Common myeloid progenitor, CD34-positive (primary cell): ENCODE results near the gene IMPDH2.
"Not testable (repeated sequence)": the region's sequence is repeated elsewhere in the genome, so short reads cannot be mapped to it uniquely, and the experiment has no call there.

Experiments
- CTCF ChIA-PET: fragments of 350-600 bp; sonication (Branson Sonifier 250); formaldehyde crosslinking; loops from one replicate; lab custom pipeline; 2021; ENCODE audit warnings: antibody characterized with exemption; lab: Charles Lee
- POLR2A ChIA-PET: fragments of 350-600 bp; sonication (Branson Sonifier 250); formaldehyde crosslinking; loops from one replicate; lab custom pipeline; 2021; ENCODE audit warnings: antibody characterized with exemption; lab: Charles Lee
- DNase-seq, 3 donors: peaks; one replicate each; pipeline versions ENCODE4 v3.0.0 to v3.0.0-alpha.2; 2013
- H3K27ac ChIP-seq, 2 experiments: 1 replicate in 1 of 2; 2 replicates in 1 of 2; pipeline ENCODE4 v1.7.0; 2013; ENCODE audit warnings: inconsistent platforms in 2 of 2, low read length in 2 of 2, mild to moderate bottlenecking in 2 of 2, low read depth in 1 of 2, moderate library complexity in 1 of 2; ENCODE audit not compliant: severe bottlenecking in 2 of 2, insufficient read depth in 1 of 2, poor library complexity in 1 of 2
- H3K27me3 ChIP-seq, 5 experiments: replicated peaks in 2 of 5; 1 replicate in 3 of 5; 2 replicates in 2 of 5; pipeline versions ENCODE4 v1.6.1 to v1.7.0; 2013; ENCODE audit warnings: low read length in 4 of 5, mild to moderate bottlenecking in 2 of 5, moderate library complexity in 2 of 5, inconsistent platforms in 1 of 5; ENCODE audit not compliant: insufficient read depth in 5 of 5, control insufficient read depth in 4 of 5
- H3K36me3 ChIP-seq, 4 experiments: 1 replicate in 2 of 4; 2 replicates in 2 of 4; pipeline versions ENCODE4 v1.6.1 to v1.7.0; 2013; ENCODE audit warnings: low read length in 3 of 4, control low read depth in 1 of 4, mild to moderate bottlenecking in 1 of 4; ENCODE audit not compliant: control insufficient read depth in 4 of 4, insufficient read depth in 4 of 4
- H3K4me1 ChIP-seq, 4 experiments: 1 replicate in 3 of 4; 2 replicates in 1 of 4; pipeline versions ENCODE4 v1.6.1 to v1.7.1; 2013; ENCODE audit warnings: low read length in 3 of 4, mild to moderate bottlenecking in 3 of 4, control low read depth in 1 of 4, inconsistent platforms in 1 of 4, moderate library complexity in 1 of 4; ENCODE audit not compliant: control insufficient read depth in 4 of 4, insufficient read depth in 4 of 4; ENCODE audit errors: control extremely low read depth in 1 of 4
- H3K4me3 ChIP-seq, 7 experiments: 1 replicate in 4 of 7; 2 replicates in 3 of 7; pipeline versions ENCODE4 v1.5.1 to v1.7.0; 2013; ENCODE audit warnings: mild to moderate bottlenecking in 7 of 7, low read length in 6 of 7, moderate library complexity in 6 of 7, inconsistent platforms in 2 of 7, low read depth in 2 of 7, control low read depth in 1 of 7; ENCODE audit not compliant: insufficient read depth in 4 of 7, control insufficient read depth in 1 of 7; ENCODE audit errors: extremely low read depth in 1 of 7
- H3K9me3 ChIP-seq, 5 experiments: 1 replicate in 4 of 5; 2 replicates in 1 of 5; pipeline versions ENCODE4 v1.6.1 to v1.7.1; 2013; ENCODE audit warnings: low read length in 4 of 5, mild to moderate bottlenecking in 2 of 5, inconsistent platforms in 1 of 5, low read depth in 1 of 5, moderate library complexity in 1 of 5; ENCODE audit not compliant: control insufficient read depth in 4 of 5, insufficient read depth in 2 of 5; ENCODE audit errors: control extremely low read depth in 1 of 5
- WGBS: methylation state at CpG from one replicate; pipeline ENCODE4 v1.1.5; 2013; ENCODE audit not compliant: insufficient coverage; 5-methylcytosine and 5-hydroxymethylcytosine counted together

Gene IMPDH2

GRCh38 chr3:49015072-49015471, 14.1 kb downstream of the IMPDH2 start:
- peaks cover 3 to 57% (median 50%) of the 10 kb centered on the region in 4 experiments for H3K36me3 ChIP-seq
- no peak overlapping the region for H3K4me3 ChIP-seq
- WGBS: 99% methylated on average over 7 of the region's 8 CpGs
- no peak for DNase-seq
- POLR2A ChIA-PET: no interaction called here
- no peaks in the 10 kb centered on the region for H3K27me3 ChIP-seq
- H3K4me1 ChIP-seq: peaks cover 4 to 29% (median 25%) of the 10 kb centered on the region in 4 experiments
- CTCF ChIA-PET: interaction anchor here (1.4 to 19.2 kb wide), 4 partner anchors 8 to 45 kb away, joined by 5 to 386 read pairs (median 54); partner anchors contain the start of genes P4HTM and WDR6
- H3K27ac ChIP-seq: no peak overlapping the region
- no peaks in the 10 kb centered on the region for H3K9me3 ChIP-seq

GRCh38 chr3:49013738-49014660, 15.2 kb downstream of the IMPDH2 start:
- Histone ChIP-seq H3K4me3 (no peak overlapping the region), H3K27me3 (no peaks in the 10 kb centered on the region), H3K4me1 (peaks cover 0 to 18% (median 15%) of the 10 kb centered on the region in 4 experiments), H3K36me3 (peaks cover 3 to 63% (median 52%) of the 10 kb centered on the region in 4 experiments), H3K27ac (no peak overlapping the region), H3K9me3 (no peaks in the 10 kb centered on the region)
- 94% methylated on average over 21 of the region's 24 CpGs for WGBS
- ChIA-PET CTCF (interaction anchor here (0.5 to 19.2 kb wide), 9 partner anchors 7 to 475 kb away, joined by 3 to 386 read pairs (median 5); partner anchors contain the start of genes IMPDH2, NDUFAF3, P4HTM and WDR6), POLR2A (interaction anchor here (1.2 to 2.0 kb wide), 5 partner anchors 10 to 28 kb away, joined by 3 to 4 read pairs (median 3); partner anchors contain the start of gene P4HTM)
- peak; percentile 50 to 64 (median 61) for DNase-seq

GRCh38 chr3:49013113-49013737, 16.0 kb downstream of the IMPDH2 start:
- peaks cover 0 to 18% (median 14%) of the 10 kb centered on the region in 4 experiments for H3K4me1 ChIP-seq
- H3K9me3 ChIP-seq: no peaks in the 10 kb centered on the region
- H3K36me3 ChIP-seq: peaks cover 3 to 63% (median 52%) of the 10 kb centered on the region in 4 experiments
- DNase-seq: no peak
- H3K27me3 ChIP-seq: no peaks in the 10 kb centered on the region
- ChIA-PET POLR2A (interaction anchor here (1.2 to 2.0 kb wide), 5 partner anchors 9 to 27 kb away, joined by 3 to 4 read pairs (median 3); partner anchors contain the start of gene P4HTM), CTCF (interaction anchor here (0.5 to 19.2 kb wide), 10 partner anchors 6 to 475 kb away, joined by 3 to 386 read pairs (median 5); partner anchors contain the start of genes NDUFAF3, P4HTM and WDR6)
- H3K27ac ChIP-seq: no peak overlapping the region
- H3K4me3 ChIP-seq: no peak overlapping the region
- 94% methylated on average over 19 of the region's 19 CpGs for WGBS

GRCh38 chr3:49012441-49013017, 16.7 kb downstream of the IMPDH2 start:
- ChIA-PET POLR2A (interaction anchor here (1.2 to 2.0 kb wide), 5 partner anchors 9 to 26 kb away, joined by 3 to 7 read pairs (median 4); partner anchors contain the start of genes NDUFAF3 and P4HTM), CTCF (interaction anchor here (0.9 to 19.2 kb wide), 6 partner anchors 9 to 120 kb away, joined by 3 to 386 read pairs (median 8); partner anchors contain the start of genes IMPDH2, NDUFAF3 and P4HTM)
- Histone ChIP-seq H3K27me3 (no peaks in the 10 kb centered on the region), H3K36me3 (peaks cover 3 to 63% (median 52%) of the 10 kb centered on the region in 4 experiments), H3K27ac (no peak overlapping the region), H3K4me3 (no peak overlapping the region), H3K4me1 (peaks cover 0 to 17% (median 16%) of the 10 kb centered on the region in 4 experiments), H3K9me3 (no peaks in the 10 kb centered on the region)
- WGBS: 94% methylated on average over 16 of the region's 17 CpGs
- DNase-seq: no peak

GRCh38 chr3:49009396-49009795, 19.8 kb downstream of the IMPDH2 start:
- WGBS: no CpG with 5 or more reads among the region's 3 CpGs
- Histone ChIP-seq H3K27me3 (no peaks in the 10 kb centered on the region), H3K4me3 (no peak overlapping the region), H3K36me3 (peaks cover 3 to 40% (median 32%) of the 10 kb centered on the region in 4 experiments), H3K9me3 (no peaks in the 10 kb centered on the region), H3K27ac (no peak overlapping the region), H3K4me1 (peaks cover 1 to 23% (median 23%) of the 10 kb centered on the region in 4 experiments)
- ChIA-PET CTCF (interaction anchor here (0.7 to 19.2 kb wide), 5 partner anchors 9 to 170 kb away, joined by 3 to 386 read pairs (median 5); partner anchors contain the start of genes DALRD3, NDUFAF3, P4HTM and QRICH1), POLR2A (interaction anchor here (0.9 to 4.4 kb wide), 2 partner anchors 12 to 19 kb away, joined by 4 to 69 read pairs; partner anchors contain the start of gene P4HTM)
- no peak for DNase-seq

GRCh38 chr3:49008627-49009026, 20.6 kb downstream of the IMPDH2 start:
- not testable (repeated sequence) for H3K27me3 ChIP-seq, H3K9me3 ChIP-seq, DNase-seq
- ChIA-PET POLR2A (interaction anchor here (0.9 to 4.4 kb wide), 4 partner anchors 13 to 20 kb away, joined by 4 to 69 read pairs (median 25); partner anchors contain the start of genes IMPDH2, NDUFAF3 and P4HTM), CTCF (interaction anchor here (0.9 to 19.2 kb wide), 5 partner anchors 10 to 85 kb away, joined by 3 to 386 read pairs (median 3); partner anchors contain the start of genes DALRD3, NDUFAF3, P4HTM and QRICH1)
- H3K27ac ChIP-seq: peak overlapping the region in 1 of 2 experiments; percentile 94
- peaks cover 3 to 34% (median 29%) of the 10 kb centered on the region in 4 experiments for H3K36me3 ChIP-seq
- peak overlapping the region in 5 of 7 experiments; percentile 50 to 87 (median 84) for H3K4me3 ChIP-seq
- 100% methylated on average over 4 of the region's 5 CpGs for WGBS
- peaks cover 1 to 23% (median 23%) of the 10 kb centered on the region in 4 experiments for H3K4me1 ChIP-seq
